ENCODE results near the gene EFCAB5.
"Not testable (repeated sequence)": the region's sequence is repeated elsewhere in the genome, so short reads cannot be mapped to it uniquely, and the experiment has no call there.

Gene EFCAB5

DNA sequence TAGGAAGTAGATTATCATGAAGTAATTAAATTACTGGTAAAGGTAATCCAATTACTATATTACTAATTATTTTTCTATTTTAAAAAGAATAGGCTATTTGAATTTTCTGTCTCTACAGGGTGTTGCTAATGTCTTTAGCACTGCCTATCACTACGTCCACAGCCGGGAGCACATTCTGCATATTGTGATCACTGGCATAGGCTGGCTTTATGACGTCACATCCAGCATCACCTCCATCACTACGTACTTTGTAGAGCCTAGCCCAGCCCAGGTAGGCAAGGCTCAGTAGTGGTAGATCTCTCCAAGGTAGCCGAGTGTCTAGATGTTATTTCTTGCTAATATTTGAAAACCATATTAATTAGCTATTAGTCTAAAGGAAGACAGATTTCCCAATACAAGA is 141.3 kb downstream of the EFCAB5 start:
- Histone ChIP-seq H4K20me1 (ENCODE audit: low read depth, low read length) (no peaks in the 10 kb centered on the region), H3K36me3 (ENCODE audit: low read length) (no peaks in the 10 kb centered on the region), H3K9me3 (ENCODE audit: insufficient read depth, low read length) (no peaks in the 10 kb centered on the region), H3K27me3 (ENCODE audit: low read length) (no peaks in the 10 kb centered on the region), H3F3A (ENCODE audit: insufficient read depth) (no peaks in the 10 kb centered on the region), H3K27ac (ENCODE audit: low read depth, low read length) (no peak overlapping the region), H2AFZ (ENCODE audit: low read depth, low read length, severe bottlenecking) (no peak overlapping the region), H3K9me2 (replicated peaks; ENCODE audit: insufficient read depth, low read length) (no peaks in the 10 kb centered on the region), H3K4me2 (ENCODE audit: low read depth, low read length, poor library complexity, severe bottlenecking) (no peak overlapping the region), H3K79me2 (ENCODE audit: insufficient read depth, low read length) (no peaks in the 10 kb centered on the region), H3K4me3 (ENCODE audit: insufficient read depth, low read length, poor library complexity, severe bottlenecking) (no peak overlapping the region), H3K9ac (ENCODE audit: low read length) (no peak overlapping the region)
- TF ChIP-seq, protein P1, sequence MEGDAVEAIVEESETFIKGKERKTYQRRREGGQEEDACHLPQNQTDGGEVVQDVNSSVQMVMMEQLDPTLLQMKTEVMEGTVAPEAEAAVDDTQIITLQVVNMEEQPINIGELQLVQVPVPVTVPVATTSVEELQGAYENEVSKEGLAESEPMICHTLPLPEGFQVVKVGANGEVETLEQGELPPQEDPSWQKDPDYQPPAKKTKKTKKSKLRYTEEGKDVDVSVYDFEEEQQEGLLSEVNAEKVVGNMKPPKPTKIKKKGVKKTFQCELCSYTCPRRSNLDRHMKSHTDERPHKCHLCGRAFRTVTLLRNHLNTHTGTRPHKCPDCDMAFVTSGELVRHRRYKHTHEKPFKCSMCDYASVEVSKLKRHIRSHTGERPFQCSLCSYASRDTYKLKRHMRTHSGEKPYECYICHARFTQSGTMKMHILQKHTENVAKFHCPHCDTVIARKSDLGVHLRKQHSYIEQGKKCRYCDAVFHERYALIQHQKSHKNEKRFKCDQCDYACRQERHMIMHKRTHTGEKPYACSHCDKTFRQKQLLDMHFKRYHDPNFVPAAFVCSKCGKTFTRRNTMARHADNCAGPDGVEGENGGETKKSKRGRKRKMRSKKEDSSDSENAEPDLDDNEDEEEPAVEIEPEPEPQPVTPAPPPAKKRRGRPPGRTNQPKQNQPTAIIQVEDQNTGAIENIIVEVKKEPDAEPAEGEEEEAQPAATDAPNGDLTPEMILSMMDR (IDR thresholded peaks at IDR 0.05; ENCODE audit: insufficient read depth, low read length, poor library complexity, severe bottlenecking) = no peak
- no peak for TF ChIP-seq EZH2phosphoT487 (conservative IDR thresholded peaks at IDR 0.05; ENCODE audit: low read length)

DNA sequence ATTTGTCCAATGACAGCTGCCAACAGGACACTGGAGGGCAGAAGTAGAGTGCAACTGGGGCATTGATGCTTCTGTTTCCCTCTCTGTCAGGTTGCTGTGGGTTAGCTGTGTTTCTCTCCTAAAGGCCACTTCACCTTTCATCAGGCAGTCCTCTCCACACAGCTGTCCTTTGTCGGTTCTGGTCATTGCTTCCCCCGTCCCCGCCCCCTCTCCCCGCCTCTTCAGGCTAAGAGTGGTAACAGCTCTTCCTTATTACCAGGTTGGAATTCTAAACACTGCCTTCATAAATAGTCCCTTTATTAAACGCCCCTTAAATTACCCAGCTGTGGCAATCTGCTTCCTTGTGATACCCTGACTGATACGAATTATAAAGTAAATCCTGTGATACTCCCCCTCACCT is 143.4 kb downstream of the EFCAB5 start:
- Histone ChIP-seq H3K4me2 (ENCODE audit: low read depth, low read length, poor library complexity, severe bottlenecking) (no peak overlapping the region), H3K9me2 (replicated peaks; ENCODE audit: insufficient read depth, low read length) (no peaks in the 10 kb centered on the region), H3K36me3 (ENCODE audit: low read length) (no peaks in the 10 kb centered on the region), H3F3A (ENCODE audit: insufficient read depth) (no peaks in the 10 kb centered on the region), H4K20me1 (ENCODE audit: low read depth, low read length) (no peaks in the 10 kb centered on the region), H3K79me2 (ENCODE audit: insufficient read depth, low read length) (no peaks in the 10 kb centered on the region), H3K9me3 (ENCODE audit: insufficient read depth, low read length) (no peaks in the 10 kb centered on the region), H3K27me3 (ENCODE audit: low read length) (no peaks in the 10 kb centered on the region), H3K27ac (ENCODE audit: low read depth, low read length) (no peak overlapping the region), H3K4me3 (ENCODE audit: insufficient read depth, low read length, poor library complexity, severe bottlenecking) (no peak overlapping the region), H2AFZ (ENCODE audit: low read depth, low read length, severe bottlenecking) (no peak overlapping the region), H3K9ac (ENCODE audit: low read length) (no peak overlapping the region)
- TF ChIP-seq, protein P1 (IDR thresholded peaks at IDR 0.05; ENCODE audit: insufficient read depth, low read length, poor library complexity, severe bottlenecking) = no peak
- no peak for TF ChIP-seq EZH2phosphoT487 (conservative IDR thresholded peaks at IDR 0.05; ENCODE audit: low read length)

DNA sequence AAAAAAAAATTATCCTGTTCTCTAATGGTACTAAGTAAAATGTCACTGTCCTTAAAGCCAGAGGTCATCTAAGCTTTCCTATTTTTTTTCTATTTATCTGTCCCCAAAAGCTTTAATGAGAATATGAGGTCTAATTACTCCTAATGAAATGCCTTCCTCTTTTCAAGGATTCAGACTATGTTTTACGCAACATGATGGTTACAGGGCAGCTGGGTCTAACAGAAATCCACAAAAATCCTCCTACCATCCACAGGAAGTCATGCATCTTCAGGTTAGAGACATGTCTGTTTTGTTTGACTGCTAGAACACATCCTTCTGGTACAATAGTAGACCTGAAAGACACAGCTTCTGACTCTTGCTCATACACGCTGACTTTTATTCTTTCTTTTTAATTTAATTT is 145.5 kb downstream of the EFCAB5 start:
- Histone ChIP-seq H3K79me2 (ENCODE audit: insufficient read depth, low read length) (no peaks in the 10 kb centered on the region), H3F3A (ENCODE audit: insufficient read depth) (no peaks in the 10 kb centered on the region), H3K9me3 (ENCODE audit: insufficient read depth, low read length) (no peaks in the 10 kb centered on the region), H3K27me3 (ENCODE audit: low read length) (no peaks in the 10 kb centered on the region), H3K4me2 (ENCODE audit: low read depth, low read length, poor library complexity, severe bottlenecking) (no peak overlapping the region), H3K4me3 (ENCODE audit: insufficient read depth, low read length, poor library complexity, severe bottlenecking) (no peak overlapping the region), H3K9ac (ENCODE audit: low read length) (no peak overlapping the region), H4K20me1 (ENCODE audit: low read depth, low read length) (no peaks in the 10 kb centered on the region), H2AFZ (ENCODE audit: low read depth, low read length, severe bottlenecking) (no peak overlapping the region), H3K27ac (ENCODE audit: low read depth, low read length) (no peak overlapping the region), H3K9me2 (replicated peaks; ENCODE audit: insufficient read depth, low read length) (no peaks in the 10 kb centered on the region), H3K36me3 (ENCODE audit: low read length) (no peaks in the 10 kb centered on the region)
- TF ChIP-seq, protein P1 (IDR thresholded peaks at IDR 0.05; ENCODE audit: insufficient read depth, low read length, poor library complexity, severe bottlenecking) = no peak
- TF ChIP-seq EZH2phosphoT487 (conservative IDR thresholded peaks at IDR 0.05; ENCODE audit: low read length) = no peak

DNA sequence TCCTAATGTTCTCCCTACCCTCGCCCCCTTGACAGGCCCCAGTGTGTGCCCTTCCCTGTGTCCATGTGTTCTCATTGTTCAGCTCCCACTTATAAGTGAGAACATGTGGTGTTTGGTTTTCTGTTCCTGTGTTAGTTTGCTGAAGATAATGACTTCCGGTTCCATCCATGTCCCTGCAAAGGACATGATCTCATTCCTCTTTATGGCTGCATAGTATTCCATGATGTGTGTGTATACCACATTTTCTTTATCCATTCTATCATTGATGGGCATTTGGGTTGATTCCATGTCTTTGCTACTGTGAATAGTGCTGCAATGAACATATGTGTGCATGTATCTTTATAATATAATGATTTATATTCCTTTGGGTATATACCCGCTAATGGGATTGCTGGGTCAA is 146.0 kb downstream of the EFCAB5 start:
- not testable (repeated sequence) for H3K9ac ChIP-seq (ENCODE audit: low read length); H2AFZ ChIP-seq (ENCODE audit: low read depth, low read length, severe bottlenecking); H3K9me3 ChIP-seq (ENCODE audit: insufficient read depth, low read length); H3K27me3 ChIP-seq (ENCODE audit: low read length); H3K27ac ChIP-seq (ENCODE audit: low read depth, low read length); H4K20me1 ChIP-seq (ENCODE audit: low read depth, low read length); H3F3A ChIP-seq (ENCODE audit: insufficient read depth); H3K79me2 ChIP-seq (ENCODE audit: insufficient read depth, low read length); H3K4me2 ChIP-seq (ENCODE audit: low read depth, low read length, poor library complexity, severe bottlenecking); H3K9me2 ChIP-seq (replicated peaks; ENCODE audit: insufficient read depth, low read length); H3K4me3 ChIP-seq (ENCODE audit: insufficient read depth, low read length, poor library complexity, severe bottlenecking); H3K36me3 ChIP-seq (ENCODE audit: low read length)
